NCI-H1436 (cell line): Measurements from ENCODE around the gene GPR160.
"Not testable (repeated sequence)": the region's sequence is repeated elsewhere in the genome, so short reads cannot be mapped to it uniquely, and the experiment has no call there.

Experiments used
- DNase-seq: peaks from one replicate; lab custom pipeline; 2025; lab: John Stamatoyannopoulos, UW

Gene GPR160

GRCh38 chr3:170111147-170111771, 73.5 kb downstream of the GPR160 start:
- no peak for DNase-seq

DNA sequence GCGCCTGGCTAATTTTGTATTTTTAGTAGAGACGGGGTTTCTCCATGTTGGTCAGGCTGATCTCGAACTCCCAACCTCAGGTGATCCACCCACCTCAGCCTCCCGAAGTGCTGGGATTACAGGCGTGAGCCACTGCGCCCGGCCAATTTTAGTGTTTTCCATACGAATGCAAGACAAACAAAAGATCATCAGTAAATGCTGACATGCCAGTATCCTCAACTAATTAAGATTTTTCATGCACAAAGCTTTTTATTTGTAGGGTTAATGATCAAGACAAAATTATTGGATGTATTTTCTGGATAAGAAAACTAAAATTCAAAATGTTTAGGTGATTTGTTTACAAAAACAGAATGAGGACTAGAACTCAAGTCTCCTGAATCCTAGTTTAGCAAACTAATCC, 76.4 kb downstream of the GPR160 start:
- not testable (repeated sequence) for DNase-seq

DNA sequence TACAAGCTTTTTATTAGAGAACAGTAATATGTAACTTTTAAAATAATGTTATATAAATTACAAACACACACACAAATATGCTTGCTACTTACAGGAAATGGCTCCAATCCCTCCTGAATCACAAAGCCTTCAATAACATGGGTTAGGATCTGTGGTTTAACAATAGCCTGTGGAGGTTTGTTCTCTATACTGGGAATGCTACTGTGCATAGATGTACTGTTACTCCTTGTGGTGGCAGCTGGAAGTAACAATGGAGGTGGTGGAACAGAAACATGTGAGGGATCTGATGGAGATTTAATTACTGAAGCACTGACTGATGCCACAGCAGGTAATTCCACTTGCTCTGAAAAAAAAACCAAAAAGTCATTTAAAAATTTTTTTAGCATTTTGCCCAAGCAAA, 79.3 kb downstream of the GPR160 start:
- DNase-seq: no peak

- no peak for DNase-seq
These were observed 90.6 kb downstream of the GPR160 start for GRCh38 chr3:170128259-170128976.

DNA sequence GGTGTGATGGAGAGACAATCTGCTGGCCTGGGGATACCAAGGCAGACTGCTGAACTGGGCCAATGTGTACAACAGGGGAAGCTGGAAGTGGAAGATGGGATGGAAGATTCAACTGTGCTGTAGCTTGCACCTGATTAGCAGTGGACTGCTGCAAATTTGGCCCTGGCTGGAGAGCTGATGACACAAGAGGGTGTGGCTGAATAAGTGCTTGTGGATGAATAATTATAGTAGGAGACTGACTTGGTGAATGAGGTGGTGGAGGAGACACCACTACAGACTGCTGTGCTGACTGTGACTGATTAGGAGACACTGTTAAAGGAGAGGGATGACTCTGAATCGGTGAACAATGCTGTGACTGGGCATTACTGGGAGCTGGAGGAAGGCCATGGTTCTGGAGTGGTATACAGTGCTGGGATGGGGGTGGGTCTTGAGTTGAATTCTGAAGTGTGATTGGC, 91.2 kb downstream of the GPR160 start:
- DNase-seq: no peak

DNA sequence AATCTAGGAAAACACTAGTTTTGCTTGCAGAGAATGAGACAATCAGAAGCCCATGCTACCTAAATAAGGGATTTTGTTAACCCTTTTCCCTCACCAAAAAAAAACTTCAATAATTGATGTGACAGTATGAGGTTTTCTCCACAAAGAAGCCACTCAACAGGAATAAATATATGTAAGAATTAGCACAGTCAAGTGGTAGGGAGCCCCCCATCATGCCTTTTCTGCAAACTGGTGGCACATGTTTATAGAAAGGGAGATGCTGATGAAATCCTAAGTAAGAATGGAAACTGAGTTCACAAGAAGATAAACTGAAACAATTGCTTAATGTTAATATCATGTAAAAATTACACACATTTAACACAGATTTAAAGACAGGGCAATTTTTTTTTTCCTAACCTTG, 92.7 kb downstream of the GPR160 start:
- no peak for DNase-seq

DNA sequence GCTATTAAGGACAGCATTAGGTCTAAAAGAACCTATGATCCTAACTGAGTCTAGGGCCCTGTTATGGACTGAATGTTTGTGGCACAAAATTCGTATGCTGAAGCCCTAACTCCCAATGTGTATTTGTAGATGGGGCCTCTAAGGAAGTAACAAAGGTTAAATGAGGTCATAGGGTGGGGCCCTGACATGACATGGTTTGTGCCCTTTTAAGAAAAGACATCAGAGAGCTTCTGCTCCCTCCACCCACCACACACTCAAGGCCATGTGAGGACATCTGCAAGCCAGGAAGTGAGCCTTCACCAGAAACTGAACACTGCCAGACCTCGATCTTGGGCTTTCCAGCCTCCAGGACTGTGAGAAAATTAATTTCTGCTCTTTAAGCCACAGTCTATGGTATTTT, 94.5 kb downstream of the GPR160 start:
- DNase-seq: no peak
